A549 (cell line): Measurements from ENCODE around the gene C1QL1. TPM values are rescaled to one million over a fixed set of nuclear protein-coding genes. Genes with fewer than 3 reads are reported as not detected.

Experiments used
- ATAC-seq, 2 experiments: fragments of 200-7000 bp in 1 of 2; fragments of >200 bp in 1 of 2; cut with Nextera tagmentation in 1 of 2; cut with Tn5 transposase in 1 of 2; 3 replicates each; pipeline versions ENCODE4 v1.8.0 to v1.9.1; 2018 to 2020; ENCODE audit warnings: mild to moderate bottlenecking in 1 of 2, moderate library complexity in 1 of 2
- CTCF ChIA-PET: fragments of 300-600 bp; sonication (Branson Sonifier 250); formaldehyde crosslinking; extraction: SDS; loops from one replicate; lab custom pipeline; 2021; ENCODE audit warnings: antibody characterized with exemption, inconsistent platforms; lab: Yijun Ruan, JAX
- POLR2A ChIA-PET: fragments of 350-600 bp; formaldehyde crosslinking; extraction: SDS; loops from one replicate; lab custom pipeline; 2021; ENCODE audit warnings: antibody characterized with exemption, inconsistent platforms; lab: Yijun Ruan, JAX
- DNase-seq, 2 experiments: peaks; one replicate each; pipeline versions ENCODE4 v3.0.0 to v3.0.0-alpha.2; 2011 to 2016; ENCODE audit warnings: low read depth in 1 of 2, low spot score in 1 of 2
- FAIRE-seq: peaks from 2 replicates; lab custom pipeline; 2011; peaks lifted over from hg19 to GRCh38; lab: Jason Lieb, UNC
- H3K27ac ChIP-seq, 2 experiments: fragments of >200 bp; sonication (Bioruptor Twin); formaldehyde crosslinking; 3 replicates each; pipeline ENCODE4 v1.5.1; 2016 to 2017
- H3K4me1 ChIP-seq: fragments of >200 bp; sonication (Bioruptor Twin); formaldehyde crosslinking; 3 replicates; pipeline ENCODE4 v1.6.1; 2016
- H3K4me2 ChIP-seq: fragments of >200 bp; sonication (Bioruptor Twin); formaldehyde crosslinking; 3 replicates; pipeline ENCODE4 v1.6.1; 2016
- H3K4me3 ChIP-seq: fragments of >200 bp; sonication (Bioruptor Twin); formaldehyde crosslinking; 3 replicates; pipeline ENCODE4 v1.5.1; 2016
- H3K9me3 ChIP-seq: fragments of >200 bp; sonication (Bioruptor Twin); formaldehyde crosslinking; 3 replicates; pipeline ENCODE4 v1.6.1; 2016
- CBX2 ChIP-seq: fragments of 200-600 bp; sonication (generic); IDR thresholded peaks from 2 replicates; pipeline ENCODE4 v1.6.1; 2016; ENCODE audit warnings: low read depth, mild to moderate bottlenecking, borderline replicate concordance
- EHF ChIP-seq: fragments of 250-450 bp; sonication (Bioruptor Pico); IDR thresholded peaks from 2 replicates; pipeline ENCODE4 v1.5.0; 2020; ENCODE audit warnings: mild to moderate bottlenecking
- EP300 ChIP-seq, 2 experiments: fragments of >200 bp; sonication (Bioruptor Twin); formaldehyde crosslinking; IDR thresholded peaks; 2 replicates in 1 of 2; 3 replicates in 1 of 2; pipeline ENCODE4 v1.6.1; 2016 to 2017
- FOSB ChIP-seq: fragments of 250-450 bp; sonication (Bioruptor Pico); IDR thresholded peaks from 2 replicates; pipeline ENCODE4 v1.5.0; 2020; ENCODE audit warnings: mild to moderate bottlenecking, moderate library complexity
- FOSL2 ChIP-seq, 2 experiments: fragments of 450-650 bp in 1 of 2; fragments of >200 bp in 1 of 2; sonication (Bioruptor Twin) in 1 of 2; formaldehyde crosslinking; IDR thresholded peaks; 2 replicates each; pipeline versions ENCODE4 v1.5.0 to v1.6.1; 2016 to 2020; ENCODE audit warnings: mild to moderate bottlenecking in 1 of 2, moderate library complexity in 1 of 2
- HOXA7 ChIP-seq: fragments of 250-450 bp; sonication (Bioruptor Pico); IDR thresholded peaks from 2 replicates; pipeline ENCODE4 v1.5.0; 2020; ENCODE audit warnings: mild to moderate bottlenecking, moderate library complexity
- JUN ChIP-seq, 2 experiments: fragments of >200 bp; sonication (Bioruptor Twin); formaldehyde crosslinking; IDR thresholded peaks; 2 replicates in 1 of 2; 3 replicates in 1 of 2; pipeline ENCODE4 v1.6.1; 2016 to 2017
- JUNB ChIP-seq: fragments of >200 bp; sonication (Bioruptor Twin); formaldehyde crosslinking; IDR thresholded peaks from 2 replicates; pipeline ENCODE4 v1.6.1; 2016
- NPAS2 ChIP-seq: fragments of 250-450 bp; sonication (Bioruptor Pico); IDR thresholded peaks from 2 replicates; pipeline ENCODE4 v1.8.0; 2022; ENCODE audit warnings: mild to moderate bottlenecking, moderate library complexity, borderline replicate concordance
- NR3C1 ChIP-seq: fragments of >200 bp; sonication (Bioruptor Twin); formaldehyde crosslinking; IDR thresholded peaks from 3 replicates; pipeline ENCODE4 v1.6.1; 2017
- POLR2A ChIP-seq: IDR thresholded peaks from 2 replicates; pipeline ENCODE4 v1.6.1; 2012; ENCODE audit warnings: mild to moderate bottlenecking, low read length
- POLR2AphosphoS2 ChIP-seq: conservative IDR thresholded peaks from 2 replicates; pipeline ENCODE4 v1.6.1; 2012; ENCODE audit warnings: low read length, improper control_type of control experiment, inconsistent platforms
- RAD21 ChIP-seq, 2 experiments: fragments of >200 bp in 1 of 2; sonication (Bioruptor Twin) in 1 of 2; formaldehyde crosslinking in 1 of 2; IDR thresholded peaks in 1 of 2; conservative IDR thresholded peaks in 1 of 2; 2 replicates in 1 of 2; 3 replicates in 1 of 2; pipeline ENCODE4 v1.6.1; 2012 to 2018; ENCODE audit warnings: inconsistent platforms in 1 of 2
- RFX5 ChIP-seq: fragments of 450-650 bp; IDR thresholded peaks from 2 replicates; pipeline ENCODE4 v1.7.1; 2014; ENCODE audit warnings: antibody characterized with exemption, mild to moderate bottlenecking, moderate library complexity
- SREBF2 ChIP-seq: fragments of 450-650 bp; IDR thresholded peaks from 2 replicates; pipeline ENCODE4 v1.6.1; 2014; ENCODE audit warnings: mild to moderate bottlenecking, moderate library complexity
- TP53 ChIP-seq: fragments of 250-450 bp; sonication (Bioruptor Pico); IDR thresholded peaks from 2 replicates; pipeline ENCODE4 v1.5.0; 2021; ENCODE audit warnings: mild to moderate bottlenecking, moderate library complexity
- ZC3H11A ChIP-seq: fragments of 450-650 bp; IDR thresholded peaks from 2 replicates; pipeline ENCODE4 v1.6.1; 2014; ENCODE audit warnings: antibody characterized with exemption, mild to moderate bottlenecking
- WGBS: methylation state at CpG from one replicate; pipeline ENCODE4 v1.1.6; 2017; ENCODE audit errors: missing lambda C conversion rate; 5-methylcytosine and 5-hydroxymethylcytosine counted together
- polyA plus RNA-seq, 4 experiments: library from polyadenylated mRNA; depleted of rRNA in 3 of 4; stranded (reverse); fragments of >200 nt; fragmentation: RNase III in 1 of 4; extraction: RNeasy Plus Mini Kit Qiagen cat#74134 plus additional on column Dnase treatment in 1 of 4; gene quantifications; 2 replicates in 3 of 4; 3 replicates in 1 of 4; pipeline ENCODE4 v1.2.3, GENCODE V29; 2011 to 2017
- TF ChIP-seq, protein P1 (sequence below): fragments of >200 bp; sonication (Bioruptor Twin); formaldehyde crosslinking; IDR thresholded peaks from 2 replicates; pipeline ENCODE4 v1.6.1; 2016
- TF ChIP-seq, protein P2 (sequence below): IDR thresholded peaks from 2 replicates; pipeline ENCODE4 v1.6.1; 2012
- TF ChIP-seq, protein P3 (sequence below): IDR thresholded peaks from 2 replicates; pipeline ENCODE4 v1.6.1; 2012
- TF ChIP-seq, protein P4 (sequence below): fragments of 200-600 bp; sonication (generic); IDR thresholded peaks from 2 replicates; pipeline ENCODE4 v1.6.1; 2016; ENCODE audit warnings: antibody characterized with exemption, mild to moderate bottlenecking, moderate library complexity

Gene C1QL1
- polyA plus RNA-seq, 2 of the 4 experiments (the other 2 are of a cell fraction), result 2.6 to 8.5 TPM

DNA sequence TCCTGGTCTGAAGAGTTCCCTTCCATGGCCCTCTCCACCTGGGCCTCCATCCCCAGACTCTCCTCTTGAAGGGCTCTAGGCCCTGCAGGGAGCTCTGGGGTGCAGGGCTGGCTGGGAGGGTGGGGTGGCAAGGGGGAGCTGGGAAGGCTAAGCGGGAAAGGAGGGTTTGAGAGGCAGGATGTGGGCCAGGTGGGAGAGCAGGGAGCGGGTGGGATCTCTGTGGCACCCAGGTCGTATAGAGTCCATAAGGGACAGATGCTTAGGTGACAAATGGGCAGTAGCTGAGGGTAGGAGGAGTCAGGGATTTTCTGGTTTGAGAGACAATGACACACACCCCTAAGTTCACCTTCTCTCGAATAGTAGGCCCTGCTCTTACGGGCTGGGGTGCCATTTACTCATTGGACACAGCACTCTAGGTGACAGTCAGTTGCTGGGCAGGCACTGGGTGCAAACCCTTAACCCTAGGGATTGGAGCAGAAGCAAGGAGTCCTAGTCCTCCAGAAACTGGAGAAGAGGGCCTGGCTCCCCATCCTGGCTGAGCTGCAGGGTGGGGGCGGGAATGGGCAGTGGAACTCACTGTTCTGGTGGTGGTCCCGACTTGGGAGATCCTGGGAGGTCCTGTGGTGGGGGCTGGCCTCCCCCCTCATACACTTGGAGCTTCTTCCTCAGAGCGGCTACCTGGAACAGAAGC lies 35.9 kb downstream of the C1QL1 start:
- no peak overlapping the region for H3K4me2 ChIP-seq
- DNase-seq (no peak), ATAC-seq (no peak), FAIRE-seq (no peak)
- CTCF ChIA-PET, result interaction anchor here (0.6 to 38.8 kb wide), 8 partner anchors 10 to 203 kb away, joined by 3 to 1853 read pairs (median 6); partner anchors contain the start of genes ACBD4, DCAKD, GFAP and HIGD1B
- TF ChIP-seq, protein P1, sequence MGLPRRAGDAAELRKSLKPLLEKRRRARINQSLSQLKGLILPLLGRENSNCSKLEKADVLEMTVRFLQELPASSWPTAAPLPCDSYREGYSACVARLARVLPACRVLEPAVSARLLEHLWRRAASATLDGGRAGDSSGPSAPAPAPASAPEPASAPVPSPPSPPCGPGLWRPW, result no peak
- TF ChIP-seq, protein P2, sequence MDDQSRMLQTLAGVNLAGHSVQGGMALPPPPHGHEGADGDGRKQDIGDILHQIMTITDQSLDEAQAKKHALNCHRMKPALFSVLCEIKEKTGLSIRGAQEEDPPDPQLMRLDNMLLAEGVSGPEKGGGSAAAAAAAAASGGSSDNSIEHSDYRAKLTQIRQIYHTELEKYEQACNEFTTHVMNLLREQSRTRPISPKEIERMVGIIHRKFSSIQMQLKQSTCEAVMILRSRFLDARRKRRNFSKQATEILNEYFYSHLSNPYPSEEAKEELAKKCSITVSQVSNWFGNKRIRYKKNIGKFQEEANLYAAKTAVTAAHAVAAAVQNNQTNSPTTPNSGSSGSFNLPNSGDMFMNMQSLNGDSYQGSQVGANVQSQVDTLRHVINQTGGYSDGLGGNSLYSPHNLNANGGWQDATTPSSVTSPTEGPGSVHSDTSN, result no peak
- TF ChIP-seq RFX5 (0 out of 2 replicates have a peak, but pooled peaks have one; percentile 33), FOSL2 (IDR thresholded peaks at IDR 0.05) (no peak), FOSL2 (CRISPR knock-in tag; IDR thresholded peaks at IDR 0.05) (no peak)
- H3K27ac ChIP-seq, result no peak overlapping the region
- no peaks in the 10 kb centered on the region for H3K4me1 ChIP-seq
- POLR2A ChIA-PET, result interaction anchor here (0.6 to 0.8 kb wide), 2 partner anchors 38 to 1328 kb away, joined by 3 to 5 read pairs; no protein-coding TSS in a partner anchor
- 92% methylated on average over 7 of the region's 8 CpGs for WGBS
- no peak overlapping the region for H3K4me3 ChIP-seq
- H3K9me3 ChIP-seq, result no peaks in the 10 kb centered on the region

DNA sequence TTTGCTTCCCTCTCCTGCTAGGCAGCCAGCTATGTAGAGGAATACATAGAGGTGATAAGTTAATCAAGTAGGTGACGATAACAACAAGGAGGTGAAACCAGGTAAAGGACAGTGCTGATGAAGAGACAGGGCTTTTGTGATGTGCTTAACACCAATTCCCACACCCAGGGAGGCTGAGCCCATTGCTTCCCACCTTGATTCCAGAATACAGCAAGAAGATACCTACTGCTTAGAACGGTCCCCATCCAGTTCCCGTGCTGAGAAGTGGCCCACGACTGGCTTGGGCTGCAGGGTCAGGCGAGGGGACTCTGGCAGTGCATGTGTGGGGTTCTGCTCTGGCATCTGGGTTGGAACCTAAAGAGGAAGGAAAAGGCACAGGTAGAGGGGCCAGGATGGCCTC lies 36.7 kb downstream of the C1QL1 start:
- FAIRE-seq (no peak), ATAC-seq (no peak), DNase-seq (no peak)
- no peak overlapping the region for H3K4me2 ChIP-seq
- H3K4me3 ChIP-seq, result no peak overlapping the region
- ChIA-PET POLR2A (no interaction called here), CTCF (interaction anchor here (1.0 to 38.8 kb wide), 6 partner anchors 9 to 204 kb away, joined by 3 to 1853 read pairs (median 379); partner anchors contain the start of genes ACBD4, DCAKD, GFAP and HIGD1B)
- H3K27ac ChIP-seq, result no peak overlapping the region
- no peak for TF ChIP-seq ZC3H11A
- no peak for TF ChIP-seq CBX2
- no peak for TF ChIP-seq FOSB (CRISPR knock-in tag)
- TF ChIP-seq TP53 (CRISPR knock-in tag), result no peak
- no peak for TF ChIP-seq POLR2A
- TF ChIP-seq HOXA7 (CRISPR knock-in tag), result no peak
- TF ChIP-seq NR3C1, result no peak
- no peak for TF ChIP-seq JUN (IDR thresholded peaks at IDR 0.05)
- TF ChIP-seq EP300 (IDR thresholded peaks at IDR 0.05), result no peak
- no peak for TF ChIP-seq RAD21 (conservative IDR thresholded peaks at IDR 0.05 in 1 of 2, IDR thresholded peaks at IDR 0.05 in 1 of 2)
- TF ChIP-seq FOSL2 (IDR thresholded peaks at IDR 0.05), result no peak
- TF ChIP-seq FOSL2 (CRISPR knock-in tag; IDR thresholded peaks at IDR 0.05), result no peak
- no peak for TF ChIP-seq POLR2AphosphoS2
- no peak for TF ChIP-seq SREBF2
- no peak for TF ChIP-seq NPAS2 (CRISPR knock-in tag)
- TF ChIP-seq, protein P3, sequence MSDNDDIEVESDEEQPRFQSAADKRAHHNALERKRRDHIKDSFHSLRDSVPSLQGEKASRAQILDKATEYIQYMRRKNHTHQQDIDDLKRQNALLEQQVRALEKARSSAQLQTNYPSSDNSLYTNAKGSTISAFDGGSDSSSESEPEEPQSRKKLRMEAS, result no peak
- TF ChIP-seq, protein P4, sequence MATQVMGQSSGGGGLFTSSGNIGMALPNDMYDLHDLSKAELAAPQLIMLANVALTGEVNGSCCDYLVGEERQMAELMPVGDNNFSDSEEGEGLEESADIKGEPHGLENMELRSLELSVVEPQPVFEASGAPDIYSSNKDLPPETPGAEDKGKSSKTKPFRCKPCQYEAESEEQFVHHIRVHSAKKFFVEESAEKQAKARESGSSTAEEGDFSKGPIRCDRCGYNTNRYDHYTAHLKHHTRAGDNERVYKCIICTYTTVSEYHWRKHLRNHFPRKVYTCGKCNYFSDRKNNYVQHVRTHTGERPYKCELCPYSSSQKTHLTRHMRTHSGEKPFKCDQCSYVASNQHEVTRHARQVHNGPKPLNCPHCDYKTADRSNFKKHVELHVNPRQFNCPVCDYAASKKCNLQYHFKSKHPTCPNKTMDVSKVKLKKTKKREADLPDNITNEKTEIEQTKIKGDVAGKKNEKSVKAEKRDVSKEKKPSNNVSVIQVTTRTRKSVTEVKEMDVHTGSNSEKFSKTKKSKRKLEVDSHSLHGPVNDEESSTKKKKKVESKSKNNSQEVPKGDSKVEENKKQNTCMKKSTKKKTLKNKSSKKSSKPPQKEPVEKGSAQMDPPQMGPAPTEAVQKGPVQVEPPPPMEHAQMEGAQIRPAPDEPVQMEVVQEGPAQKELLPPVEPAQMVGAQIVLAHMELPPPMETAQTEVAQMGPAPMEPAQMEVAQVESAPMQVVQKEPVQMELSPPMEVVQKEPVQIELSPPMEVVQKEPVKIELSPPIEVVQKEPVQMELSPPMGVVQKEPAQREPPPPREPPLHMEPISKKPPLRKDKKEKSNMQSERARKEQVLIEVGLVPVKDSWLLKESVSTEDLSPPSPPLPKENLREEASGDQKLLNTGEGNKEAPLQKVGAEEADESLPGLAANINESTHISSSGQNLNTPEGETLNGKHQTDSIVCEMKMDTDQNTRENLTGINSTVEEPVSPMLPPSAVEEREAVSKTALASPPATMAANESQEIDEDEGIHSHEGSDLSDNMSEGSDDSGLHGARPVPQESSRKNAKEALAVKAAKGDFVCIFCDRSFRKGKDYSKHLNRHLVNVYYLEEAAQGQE, result no peak
- TF ChIP-seq EHF (CRISPR knock-in tag), result no peak
- no peak for TF ChIP-seq JUNB
- WGBS, result 91% methylated on average over 5 of the region's 5 CpGs
- H3K4me1 ChIP-seq, result no peaks in the 10 kb centered on the region
- H3K9me3 ChIP-seq, result no peaks in the 10 kb centered on the region
